K562 (cell line): ENCODE results near the gene ELMOD1. TPM values are rescaled to one million over a fixed set of nuclear protein-coding genes. Genes with fewer than 3 reads are reported as not detected.

Experiments
- ATAC-seq: fragments of 200-7000 bp; cut with Tn5 transposase; 3 replicates; pipeline ENCODE4 v1.9.1; 2020; ENCODE audit warnings: moderate library complexity
- BruUV-seq: library from RNA; stranded (reverse); fragments of 400-500 nt; replicated peaks from 2 replicates; lab custom pipeline; 2021; lab: Mats Ljungman, UMichigan
- CTCF ChIA-PET: fragments of 300-600 bp; formaldehyde crosslinking; extraction: SDS; loops from one replicate; lab custom pipeline; 2021; ENCODE audit warnings: low intra/inter-chr PET ratio; lab: Yijun Ruan, JAX
- POLR2A ChIA-PET: fragments of 300-600, 350-650 bp; sonication (Branson Sonifier 250); formaldehyde crosslinking; extraction: SDS; loops from one replicate; lab custom pipeline; 2021; ENCODE audit warnings: antibody characterized with exemption, inconsistent platforms; lab: Yijun Ruan, JAX
- DNase-seq, 4 experiments: peaks; one replicate each; pipeline versions ENCODE4 v3.0.0 to v3.0.0-alpha.2; 2011 to 2018; ENCODE audit warnings: low spot score in 3 of 4, mixed read lengths in 3 of 4; ENCODE audit errors: extremely low read depth in 1 of 4
- FAIRE-seq: peaks from 2 replicates; lab custom pipeline; 2011; peaks lifted over from hg19 to GRCh38; lab: Jason Lieb, UNC
- H2AFZ ChIP-seq: 2 replicates; pipeline ENCODE4 v1.6.0; 2011; ENCODE audit warnings: low read depth, low read length, control low read depth, inconsistent platforms
- H3K27ac ChIP-seq: fragments of 200-600 bp; 3 replicates; pipeline ENCODE4 v1.8.0; 2011; ENCODE audit warnings: low read depth, mild to moderate bottlenecking, control low read depth, inconsistent platforms, low read length, moderate library complexity, mixed read lengths; ENCODE audit errors: extremely low read depth
- H3K27me3 ChIP-seq, 2 experiments: fragments of 300-600 bp in 1 of 2; 2 replicates in 1 of 2; 3 replicates in 1 of 2; pipeline versions ENCODE4 v1.6.0 to v1.8.0; 2011; ENCODE audit warnings: inconsistent platforms in 2 of 2, low read length in 2 of 2, mild to moderate bottlenecking in 1 of 2, mixed read lengths in 1 of 2, moderate library complexity in 1 of 2; ENCODE audit not compliant: control insufficient read depth in 2 of 2, insufficient read depth in 2 of 2
- H3K36me3 ChIP-seq: fragments of 300-600 bp; 3 replicates; pipeline ENCODE4 v1.8.0; 2011; ENCODE audit warnings: mild to moderate bottlenecking, low read length, inconsistent platforms; ENCODE audit not compliant: control insufficient read depth, insufficient read depth
- H3K4me1 ChIP-seq, 2 experiments: fragments of 200-600 bp in 1 of 2; replicated peaks in 1 of 2; 2 replicates in 1 of 2; 3 replicates in 1 of 2; pipeline versions ENCODE4 v1.5.1 to v1.8.0; 2011; ENCODE audit warnings: inconsistent platforms in 2 of 2, low read length in 2 of 2, mild to moderate bottlenecking in 1 of 2, mixed read lengths in 1 of 2, moderate library complexity in 1 of 2; ENCODE audit not compliant: control insufficient read depth in 2 of 2, insufficient read depth in 2 of 2
- H3K4me2 ChIP-seq: 2 replicates; pipeline ENCODE4 v1.6.1; 2011; ENCODE audit warnings: low read length, control low read depth, inconsistent platforms, mixed read lengths; ENCODE audit not compliant: insufficient read depth
- H3K4me3 ChIP-seq: fragments of 200-600 bp; sonication (generic), shearing (Covaris generic); 2 replicates; pipeline ENCODE4 v1.5.1; 2016; ENCODE audit warnings: control low read depth, inconsistent platforms
- H3K79me2 ChIP-seq: fragments of 200-600 bp; 3 replicates; pipeline ENCODE4 v1.8.0; 2011; ENCODE audit warnings: low read length, inconsistent platforms; ENCODE audit not compliant: control insufficient read depth, insufficient read depth
- H3K9ac ChIP-seq, 2 experiments: 2 replicates each; pipeline versions ENCODE4 v1.6.0 to v1.6.1; 2011; ENCODE audit warnings: low read depth in 2 of 2, low read length in 2 of 2, control low read depth in 1 of 2, inconsistent platforms in 1 of 2, mild to moderate bottlenecking in 1 of 2, mixed read lengths in 1 of 2; ENCODE audit not compliant: insufficient read depth in 1 of 2
- H3K9me1 ChIP-seq: one replicate; pipeline ENCODE4 v1.6.0; 2011; ENCODE audit warnings: inconsistent platforms, mild to moderate bottlenecking, low read length, moderate library complexity; ENCODE audit not compliant: control insufficient read depth, insufficient read depth
- H3K9me3 ChIP-seq: replicated peaks from 2 replicates; pipeline ENCODE4 v1.5.1; 2011; ENCODE audit warnings: low read depth, low read length, inconsistent platforms; ENCODE audit not compliant: control insufficient read depth, insufficient read depth
- H4K20me1 ChIP-seq: replicated peaks from 2 replicates; pipeline ENCODE4 v1.6.1; 2011; ENCODE audit warnings: low read length, inconsistent platforms, mixed read lengths; ENCODE audit not compliant: control insufficient read depth, insufficient read depth
- ATF1 ChIP-seq, 2 experiments: fragments of 450-650 bp in 1 of 2; IDR thresholded peaks; 2 replicates each; pipeline ENCODE4 v1.6.1; 2016; ENCODE audit warnings: missing compliant biosample characterization in 1 of 2, missing genetic modification characterization in 1 of 2
- CBFA2T3 ChIP-seq: fragments of 450-650 bp; IDR thresholded peaks from 2 replicates; pipeline ENCODE4 v1.6.1; 2017
- CCAR2 ChIP-seq: fragments of 200-400 bp; formaldehyde crosslinking; IDR thresholded peaks from 2 replicates; pipeline ENCODE4 v1.6.1; 2017; ENCODE audit warnings: mild to moderate bottlenecking, low read depth, low read length
- CHD1 ChIP-seq: fragments of 200-600 bp; sonication (generic); IDR thresholded peaks from one replicate; pipeline ENCODE4 v1.6.1; 2012; ENCODE audit warnings: mild to moderate bottlenecking, moderate library complexity, low read length, inconsistent platforms
- DMBX1 ChIP-seq: fragments of 250-450 bp; sonication (Bioruptor Pico); IDR thresholded peaks from 2 replicates; pipeline ENCODE4 v1.8.0; 2022; ENCODE audit warnings: inconsistent platforms, mild to moderate bottlenecking, moderate library complexity, borderline replicate concordance
- RUNX1 ChIP-seq: sonication (generic); IDR thresholded peaks from 2 replicates; pipeline ENCODE4 v1.6.1; 2016; ENCODE audit warnings: antibody characterized with exemption, low read depth
- TGIF2 ChIP-seq: sonication (generic); formaldehyde crosslinking; IDR thresholded peaks from 2 replicates; pipeline ENCODE4 v1.8.1; 2022; ENCODE audit warnings: mild to moderate bottlenecking, missing genetic modification reagents, moderate library complexity
- ZKSCAN1 ChIP-seq: fragments of 150-350 bp; IDR thresholded peaks from 2 replicates; pipeline ENCODE4 v1.6.1; 2016; ENCODE audit warnings: low read depth, low read length
- ZNF436 ChIP-seq: fragments of 250-450, 450-650 bp; sonication (Bioruptor Pico); formaldehyde crosslinking; IDR thresholded peaks from 2 replicates; pipeline ENCODE4 v1.7.0; 2020; ENCODE audit warnings: mild to moderate bottlenecking
- WGBS: fragments of 100-300 bp; shearing (Covaris generic); methylation state at CpG from one replicate; pipeline ENCODE4 v1.1.6; 2016; ENCODE audit warnings: low coverage, mixed read lengths; ENCODE audit not compliant: insufficient coverage; ENCODE audit errors: missing lambda C conversion rate; 5-methylcytosine and 5-hydroxymethylcytosine counted together
- in situ Hi-C: fragments of 300-500 bp; cut with MboI; formaldehyde crosslinking; loops from 4 replicates; pipeline ENCODE4 v1.15.0; 2018; ENCODE audit warnings: inconsistent platforms, mixed read lengths
- intact Hi-C: fragments of 100-400 bp; cut with micrococcal nuclease; formaldehyde crosslinking; loops from 2 replicates; pipeline ENCODE4 v1.14.2; 2022
- polyA plus RNA-seq, 8 experiments: library from polyadenylated mRNA; depleted of rRNA in 4 of 8; stranded (reverse) in 5 of 8; unstranded in 3 of 8; fragments of >200 nt; fragmentation: Nextera tagmentation in 2 of 8; fragmentation: Illumina TruSeq in 1 of 8; extraction: Ambion mirVana in 2 of 8; extraction: Trizol in 1 of 8; gene quantifications; 2 replicates each; pipeline versions ENCODE4 v1.2.1 to v1.2.3, GENCODE V29; 2011 to 2014; ENCODE audit warnings: inconsistent platforms in 1 of 8, missing spikeins in 1 of 8
- total RNA-seq, 7 experiments: library from RNA; depleted of rRNA in 6 of 7; stranded (reverse); fragments of >200 nt in 6 of 7; fragmentation: Illumina TruSeq in 2 of 7; extraction: Trizol in 2 of 7; gene quantifications; 2 replicates each; pipeline versions ENCODE4 v1.2.1 to v1.2.3, GENCODE V29; 2011 to 2021; ENCODE audit warnings: low replicate concordance in 1 of 7

The ELMOD1 gene
- total and polyA plus RNA-seq, 9 of the 15 experiments (the other 6 are each of a cell fraction or from before 2014, with no cell fraction given) = not detected

GRCh38 chr11:107631931-107632330, 41.0 kb downstream of the ELMOD1 start:
- Histone ChIP-seq H2AFZ (no peak overlapping the region), H3K36me3 (no peaks in the 10 kb centered on the region), H3K9me3 (no peaks in the 10 kb centered on the region), H3K4me1 (no peaks in the 10 kb centered on the region), H3K27ac (no peak overlapping the region), H3K27me3 (peaks cover 2 to 4% of the 10 kb centered on the region in 2 experiments; a peak in 3 of 5 replicates), H4K20me1 (no peaks in the 10 kb centered on the region), H3K9ac (no peak overlapping the region), H3K9me1 (no peaks in the 10 kb centered on the region), H3K4me3 (no peak overlapping the region), H3K4me2 (no peak overlapping the region), H3K79me2 (no peaks in the 10 kb centered on the region)
- FAIRE-seq = no peak
- in situ Hi-C loops = no loop called here
- ATAC-seq = no peak
- CTCF ChIA-PET = no interaction called here
- POLR2A ChIA-PET = no interaction called here
- intact Hi-C loops = no loop called here
- BruUV-seq = no TSS peak
- 5% methylated on average over 2 of the region's 2 CpGs for WGBS
- DNase-seq = no peak
- TF ChIP-seq ZKSCAN1 = no peak
- TF ChIP-seq CHD1 = no peak
- no peak for TF ChIP-seq DMBX1 (CRISPR knock-in tag)
- TF ChIP-seq TGIF2 (CRISPR knock-in tag) = no peak
- TF ChIP-seq CCAR2 = no peak
- no peak for TF ChIP-seq ZNF436 (CRISPR knock-in tag)
- TF ChIP-seq ATF1 (CRISPR knock-in tag; IDR thresholded peaks at IDR 0.05) = no peak
- TF ChIP-seq ATF1 (tag; IDR thresholded peaks at IDR 0.05) = no peak
- no peak for TF ChIP-seq CBFA2T3
- no peak for TF ChIP-seq RUNX1
